Neural cell (in vitro differentiated cells): ENCODE measurements around the gene ABL2.

Experiments
- TAF1 ChIP-seq: IDR thresholded peaks from 2 replicates; pipeline ENCODE4 v1.6.1; 2012; ENCODE audit warnings: low read depth
- TF ChIP-seq, protein P1 (sequence below): fragments of 450-650 bp; IDR thresholded peaks from 2 replicates; pipeline ENCODE4 v1.5.1; 2014; ENCODE audit warnings: antibody characterized with exemption, mild to moderate bottlenecking, moderate library complexity; ENCODE audit not compliant: poor library complexity, severe bottlenecking

DNA sequence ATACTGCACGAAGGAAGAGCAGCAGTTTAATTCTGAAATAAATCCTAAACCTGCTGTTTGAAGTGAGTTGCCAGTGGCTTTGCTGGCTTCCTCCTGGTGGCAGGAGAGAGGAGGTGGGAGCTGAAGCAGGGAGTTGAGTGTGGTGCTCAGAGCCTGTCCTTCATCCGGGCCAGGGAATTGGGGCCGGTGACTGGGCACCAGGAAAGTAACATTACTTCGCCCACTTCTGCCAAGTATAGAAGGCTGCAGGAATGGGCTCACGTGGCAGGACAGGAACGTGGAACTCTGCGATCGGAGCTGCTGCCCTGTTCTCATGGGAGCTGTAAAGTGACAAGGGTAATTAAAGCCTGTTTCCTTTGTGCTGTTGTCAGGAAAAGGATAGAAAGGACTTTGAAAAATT lies 139.0 kb downstream of the ABL2 start:
- TF ChIP-seq, protein P1, sequence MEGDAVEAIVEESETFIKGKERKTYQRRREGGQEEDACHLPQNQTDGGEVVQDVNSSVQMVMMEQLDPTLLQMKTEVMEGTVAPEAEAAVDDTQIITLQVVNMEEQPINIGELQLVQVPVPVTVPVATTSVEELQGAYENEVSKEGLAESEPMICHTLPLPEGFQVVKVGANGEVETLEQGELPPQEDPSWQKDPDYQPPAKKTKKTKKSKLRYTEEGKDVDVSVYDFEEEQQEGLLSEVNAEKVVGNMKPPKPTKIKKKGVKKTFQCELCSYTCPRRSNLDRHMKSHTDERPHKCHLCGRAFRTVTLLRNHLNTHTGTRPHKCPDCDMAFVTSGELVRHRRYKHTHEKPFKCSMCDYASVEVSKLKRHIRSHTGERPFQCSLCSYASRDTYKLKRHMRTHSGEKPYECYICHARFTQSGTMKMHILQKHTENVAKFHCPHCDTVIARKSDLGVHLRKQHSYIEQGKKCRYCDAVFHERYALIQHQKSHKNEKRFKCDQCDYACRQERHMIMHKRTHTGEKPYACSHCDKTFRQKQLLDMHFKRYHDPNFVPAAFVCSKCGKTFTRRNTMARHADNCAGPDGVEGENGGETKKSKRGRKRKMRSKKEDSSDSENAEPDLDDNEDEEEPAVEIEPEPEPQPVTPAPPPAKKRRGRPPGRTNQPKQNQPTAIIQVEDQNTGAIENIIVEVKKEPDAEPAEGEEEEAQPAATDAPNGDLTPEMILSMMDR: no peak
- no peak for TF ChIP-seq TAF1
